GM18505 (cell line): ENCODE results near the gene LGR5.
"Not testable (repeated sequence)": the region's sequence is repeated elsewhere in the genome, so short reads cannot be mapped to it uniquely, and the experiment has no call there.

Experiments used
- ATAC-seq: cut with Tn5 transposase; IDR thresholded peaks from one replicate; pipeline ENCODE4 v1.9.1; 2021; ENCODE audit not compliant: unreplicated experiment
- POLR2A ChIP-seq: IDR thresholded peaks from 4 replicates; pipeline ENCODE4 v1.6.1; 2011; ENCODE audit warnings: borderline replicate concordance; ENCODE audit not compliant: insufficient read depth, insufficient read length; ENCODE audit errors: extremely low read depth

Gene LGR5

GRCh38 chr12:71556875-71557274 is 117.3 kb downstream of the LGR5 start:
- ATAC-seq = no peak
- no peak for TF ChIP-seq POLR2A

GRCh38 chr12:71558445-71558844 is 118.8 kb downstream of the LGR5 start:
- ATAC-seq = no peak
- TF ChIP-seq POLR2A = no peak

DNA sequence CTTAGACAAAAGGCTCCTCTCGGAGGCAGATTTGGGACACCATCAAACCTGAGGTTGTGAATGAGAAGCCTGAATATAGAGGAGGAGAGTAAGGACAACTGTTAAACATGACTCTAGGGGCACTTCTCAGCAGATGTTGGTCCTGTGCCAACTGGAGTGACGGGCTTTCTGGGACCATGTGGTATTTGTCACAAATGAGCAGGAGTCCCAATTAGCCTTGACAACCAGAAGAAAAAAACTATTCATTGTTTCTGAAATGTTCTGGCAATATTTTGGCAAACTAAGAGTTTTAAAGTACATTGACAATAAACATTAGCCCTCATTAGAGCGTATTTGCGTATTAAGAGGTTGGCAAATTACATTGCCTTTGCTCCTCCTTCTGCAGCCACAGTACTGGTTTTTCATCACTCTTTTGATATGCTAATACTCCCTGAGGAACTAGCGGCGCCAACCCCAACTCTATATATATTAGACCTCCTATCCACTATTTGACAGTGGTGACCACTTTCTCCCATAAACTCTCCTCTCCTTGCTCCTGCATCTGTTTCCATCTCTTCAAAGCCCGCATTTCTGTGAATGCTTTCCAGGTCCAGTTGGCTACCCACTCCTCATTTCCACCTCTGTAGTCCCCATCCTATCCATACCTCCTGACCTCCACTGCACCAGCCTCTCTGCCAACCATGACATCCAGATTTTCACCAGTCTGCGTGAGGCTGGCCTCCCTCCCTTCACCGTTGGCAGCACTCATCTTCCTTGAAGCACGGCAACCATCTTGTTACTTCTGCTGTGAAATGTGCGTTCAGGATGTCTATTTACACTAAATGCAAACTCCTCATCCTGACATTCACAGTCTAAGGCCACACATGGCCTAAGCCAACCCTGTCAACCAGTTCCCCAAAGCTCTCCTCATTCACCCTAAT is 123.3 kb downstream of the LGR5 start:
- no peak for TF ChIP-seq POLR2A
- ATAC-seq = no peak

DNA sequence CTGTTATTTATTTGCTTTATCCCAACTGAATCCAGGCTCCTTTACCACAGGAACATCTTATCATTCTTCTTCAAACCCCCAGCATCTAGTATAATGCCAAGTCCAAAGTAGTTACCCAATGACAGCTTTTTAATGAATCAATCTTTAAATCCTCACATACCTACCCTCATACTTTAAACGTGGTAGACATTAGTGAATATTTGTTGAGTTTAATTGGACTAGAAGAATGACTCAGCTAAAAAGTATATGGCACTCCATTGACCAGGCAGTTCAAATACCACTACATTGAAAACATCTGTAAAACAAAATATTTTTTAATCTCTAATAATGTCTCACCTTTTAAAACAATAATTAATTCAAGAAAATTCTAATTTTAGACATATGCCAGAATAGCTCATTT is 125.9 kb downstream of the LGR5 start:
- TF ChIP-seq POLR2A = no peak
- no peak for ATAC-seq

- no peak for TF ChIP-seq POLR2A
- ATAC-seq = no peak
Measured at GRCh38 chr12:71566655-71567054, 127.1 kb downstream of the LGR5 start.

DNA sequence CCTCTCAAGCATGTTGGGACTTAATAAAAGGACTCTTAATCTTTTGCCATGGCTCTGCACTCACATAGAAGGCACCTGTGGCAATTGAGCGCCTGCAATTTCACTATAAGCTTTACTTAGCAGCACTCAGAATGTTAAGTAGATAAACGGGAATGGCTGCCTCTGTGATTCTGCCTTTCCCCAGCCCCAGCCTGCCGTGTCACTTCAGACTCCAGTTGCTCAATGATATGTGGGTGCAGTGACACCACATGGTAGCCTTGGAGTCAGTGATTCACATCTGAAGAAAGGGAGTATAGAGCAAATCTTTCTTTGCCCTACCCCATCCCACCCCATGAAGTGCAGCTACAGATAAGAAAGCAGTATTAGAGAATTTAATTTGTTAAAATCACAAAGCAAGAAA is 127.9 kb downstream of the LGR5 start:
- no peak for ATAC-seq
- no peak for TF ChIP-seq POLR2A

DNA sequence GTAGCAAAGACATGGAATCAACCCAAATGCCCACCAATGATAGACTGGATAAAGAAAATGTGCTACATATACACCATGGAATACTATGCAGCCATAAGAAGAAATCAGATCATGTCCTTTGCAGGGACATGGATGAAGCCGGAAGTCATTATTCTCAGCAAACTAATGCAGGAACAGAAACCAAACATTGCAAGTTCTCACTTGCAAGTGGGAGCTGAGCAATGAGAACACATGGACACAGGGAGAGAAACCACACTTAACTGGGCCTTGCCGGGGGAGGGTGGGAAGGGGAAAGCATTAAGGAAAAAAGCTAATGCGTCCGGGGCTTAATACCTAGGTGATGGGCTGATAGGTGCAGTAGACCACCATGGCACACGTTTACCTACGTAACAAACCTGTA is 130.3 kb downstream of the LGR5 start:
- ATAC-seq = not testable (repeated sequence)

GRCh38 chr12:71576496-71576895 is 136.9 kb downstream of the LGR5 start:
- ATAC-seq = no peak
- TF ChIP-seq POLR2A = no peak

DNA sequence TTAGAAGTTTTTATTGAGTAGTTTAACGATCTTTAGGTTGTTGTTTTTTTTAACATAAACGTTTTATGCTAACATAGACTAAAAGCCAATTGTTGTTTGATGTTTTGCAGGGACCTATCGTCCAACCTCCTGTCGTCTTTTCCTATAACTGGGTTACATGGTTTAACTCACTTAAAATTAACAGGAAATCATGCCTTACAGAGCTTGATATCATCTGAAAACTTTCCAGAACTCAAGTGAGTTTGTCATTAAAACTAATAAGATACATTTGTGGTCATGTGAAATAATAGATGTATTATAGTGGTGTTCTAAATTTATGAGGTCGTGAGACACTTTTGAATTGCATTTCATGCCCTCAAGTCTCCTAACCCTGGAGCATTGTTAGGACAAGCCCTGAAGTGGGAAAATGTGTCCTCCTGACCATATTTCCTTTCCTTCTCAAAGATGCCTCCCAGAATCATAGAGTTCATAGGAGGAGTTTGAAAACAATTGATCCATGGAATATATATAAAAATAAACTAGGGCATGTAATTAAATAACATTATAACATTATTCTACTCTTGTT is 139.2 kb downstream of the LGR5 start:
- no peak for ATAC-seq

GRCh38 chr12:71581206-71581605 is 141.6 kb downstream of the LGR5 start:
- TF ChIP-seq POLR2A = no peak
- no peak for ATAC-seq

More for the DNA sequence above, 139.2 kb downstream of the LGR5 start:
- TF ChIP-seq POLR2A = no peak

GRCh38 chr12:71582925-71583324 is 143.3 kb downstream of the LGR5 start:
- ATAC-seq = no peak

DNA sequence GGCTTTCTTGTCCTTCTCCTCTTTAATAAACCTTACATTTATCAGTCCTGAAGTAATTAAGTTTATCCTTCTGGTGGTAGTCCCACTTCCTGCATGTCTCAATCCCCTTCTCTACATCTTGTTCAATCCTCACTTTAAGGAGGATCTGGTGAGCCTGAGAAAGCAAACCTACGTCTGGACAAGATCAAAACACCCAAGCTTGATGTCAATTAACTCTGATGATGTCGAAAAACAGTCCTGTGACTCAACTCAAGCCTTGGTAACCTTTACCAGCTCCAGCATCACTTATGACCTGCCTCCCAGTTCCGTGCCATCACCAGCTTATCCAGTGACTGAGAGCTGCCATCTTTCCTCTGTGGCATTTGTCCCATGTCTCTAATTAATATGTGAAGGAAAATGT is 144.8 kb downstream of the LGR5 start:
- no peak for TF ChIP-seq POLR2A
- ATAC-seq = no peak

More at GRCh38 chr12:71582925-71583324, 143.3 kb downstream of the LGR5 start:
- no peak for TF ChIP-seq POLR2A

- TF ChIP-seq POLR2A = no peak
- ATAC-seq = no peak
Measured at GRCh38 chr12:71585218-71585617, 145.6 kb downstream of the LGR5 start.

GRCh38 chr12:71587012-71587411 is 147.4 kb downstream of the LGR5 start:
- TF ChIP-seq POLR2A = no peak
- no peak for ATAC-seq
